Kidney (tissue), 14 donors: ENCODE measurements around the gene RRAD. TPM values are rescaled to one million over a fixed set of nuclear protein-coding genes. Genes with fewer than 3 reads are reported as not detected.

ENCODE experiments used
- DNase-seq, 5 donors: peaks; one replicate each; pipeline ENCODE4 v3.0.0-alpha.2; 2013 to 2020
- FAIRE-seq: peaks from 2 replicates; lab custom pipeline; 2012; peaks lifted over from hg19 to GRCh38; lab: Jason Lieb, UNC
- H3K27ac ChIP-seq, 2 donors: one replicate each; pipeline ENCODE4 v1.7.0; 2013; ENCODE audit warnings: low read depth in 2 of 2, low read length in 2 of 2, inconsistent platforms in 1 of 2
- H3K27me3 ChIP-seq: one replicate; pipeline ENCODE4 v1.7.1; 2013; ENCODE audit warnings: low read length, inconsistent platforms; ENCODE audit not compliant: control insufficient read depth, insufficient read depth
- H3K36me3 ChIP-seq, 3 donors: one replicate each; pipeline versions ENCODE4 v1.7.0 to v1.7.1; 2013; ENCODE audit warnings: low read length in 3 of 3, control low read depth in 1 of 3, inconsistent platforms in 1 of 3; ENCODE audit not compliant: insufficient read depth in 3 of 3, control insufficient read depth in 2 of 3
- H3K4me1 ChIP-seq, 3 donors: one replicate each; pipeline versions ENCODE4 v1.7.0 to v1.7.1; 2013; ENCODE audit warnings: low read length in 3 of 3, inconsistent platforms in 1 of 3, low read depth in 1 of 3; ENCODE audit not compliant: control insufficient read depth in 2 of 3, insufficient read depth in 2 of 3
- H3K4me3 ChIP-seq, 3 donors: one replicate each; pipeline versions ENCODE4 v1.7.0 to v1.8.1; 2013; ENCODE audit warnings: low read length in 3 of 3, control low read depth in 1 of 3, inconsistent platforms in 1 of 3
- H3K9ac ChIP-seq, 3 donors: one replicate each; pipeline versions ENCODE4 v1.7.0 to v1.7.1; 2013; ENCODE audit warnings: low read length in 3 of 3, control low read depth in 1 of 3, inconsistent platforms in 1 of 3
- H3K9me3 ChIP-seq, 3 donors: one replicate each; pipeline versions ENCODE4 v1.7.0 to v1.7.1; 2013; ENCODE audit warnings: low read length in 3 of 3, control low read depth in 1 of 3, inconsistent platforms in 1 of 3; ENCODE audit not compliant: control insufficient read depth in 2 of 3, insufficient read depth in 1 of 3
- CTCF ChIP-seq: IDR thresholded peaks from 3 replicates; pipeline ENCODE4 v1.5.1; 2012; ENCODE audit warnings: mild to moderate bottlenecking, moderate library complexity, borderline replicate concordance; ENCODE audit not compliant: insufficient read depth; ENCODE audit errors: extremely low read depth
- intact Hi-C: fragments of 100-400 bp; cut with DNase I; formaldehyde crosslinking; loops from one replicate; pipeline ENCODE4 v1.11.1; 2022
- polyA plus RNA-seq: library from polyadenylated mRNA; stranded (reverse); fragments of 350-450 nt; fragmentation: Illumina TruSeq; extraction: RNeasy Lipid Tissue Mini Kit (QIAGEN cat#74804); gene quantifications from one replicate; pipeline ENCODE4 v1.2.3, GENCODE V29; 2014; ENCODE audit warnings: low read depth, low replicate concordance; ENCODE audit not compliant: insufficient read depth
- total RNA-seq: library from RNA; stranded (reverse); fragmentation: NEBNext Ultra II Directional; extraction: Animal tissue kit (Norgen Biotek cat#: 25700); gene quantifications from one replicate; pipeline ENCODE4 v1.2.1, GENCODE V29; 2021
- donor health status: control.
- donor health status: control.
- donor health status: control.
- donor health status: control.
- donor health status: control.
- donor health status: DM: yes; HTN: yes; CAD: no.
- donor health status: Normal renal cell carcinoma (clear cell type).

The RRAD gene
- total and polyA plus RNA-seq, 2 donors from 2014 or later: 14.3 to 90.9 TPM

- H3K9ac ChIP-seq: peak overlapping the region in 1 of 3 donors; percentile 7
- FAIRE-seq (no peak), DNase-seq (peak in 1 of 5 donors; percentile 61)
- no peak for TF ChIP-seq CTCF
- no peaks in the 10 kb centered on the region for H3K9me3 ChIP-seq
- peaks cover 0 to 23% (median 10%) of the 10 kb centered on the region in 3 donors for H3K36me3 ChIP-seq
- peaks cover 0 to 23% (median 0%) of the 10 kb centered on the region in 3 donors for H3K4me1 ChIP-seq
- peak overlapping the region in 1 of 2 donors; percentile 61 for H3K27ac ChIP-seq
- intact Hi-C loops: no loop called here
- H3K27me3 ChIP-seq: no peaks in the 10 kb centered on the region
- no peak overlapping the region for H3K4me3 ChIP-seq
Observed at GRCh38 chr16:66911801-66912200, 13.5 kb downstream of the RRAD start.

GRCh38 chr16:66911112-66911511 is 14.2 kb downstream of the RRAD start:
- TF ChIP-seq CTCF: no peak
- peak in 1 of 5 donors; percentile 63 for DNase-seq

GRCh38 chr16:66910175-66910940 is 15.0 kb downstream of the RRAD start:
- FAIRE-seq: no peak
- intact Hi-C loops: no loop called here

More at GRCh38 chr16:66911112-66911511, 14.2 kb downstream of the RRAD start:
- peaks cover 0 to 21% (median 0%) of the 10 kb centered on the region in 3 donors for H3K4me1 ChIP-seq
- no peaks in the 10 kb centered on the region for H3K9me3 ChIP-seq
- intact Hi-C loops: no loop called here
- FAIRE-seq: no peak
- H3K36me3 ChIP-seq: peaks cover 0 to 23% (median 10%) of the 10 kb centered on the region in 3 donors
- no peak overlapping the region for H3K4me3 ChIP-seq
- H3K27me3 ChIP-seq: no peaks in the 10 kb centered on the region
- peak overlapping the region in 1 of 2 donors; percentile 61 for H3K27ac ChIP-seq
- H3K9ac ChIP-seq: peak overlapping the region in 1 of 3 donors; percentile 7

More at GRCh38 chr16:66910175-66910940, 15.0 kb downstream of the RRAD start:
- Histone ChIP-seq H3K36me3 (peaks cover 0 to 23% (median 10%) of the 10 kb centered on the region in 3 donors), H3K27me3 (no peaks in the 10 kb centered on the region), H3K9ac (no peak overlapping the region), H3K9me3 (no peaks in the 10 kb centered on the region), H3K4me3 (no peak overlapping the region), H3K27ac (peak overlapping the region in 1 of 2 donors; percentile 47), H3K4me1 (peaks cover 0 to 24% (median 0%) of the 10 kb centered on the region in 3 donors)
- peak in 1 of 5 donors; percentile 57 for DNase-seq
- no peak for TF ChIP-seq CTCF
